Ishikawa (cell line): ENCODE results near the gene AKAP10.

Source experiments
- CEBPB ChIP-seq: IDR thresholded peaks from 2 replicates; pipeline ENCODE4 v1.6.1; 2012
- EGR1 ChIP-seq: IDR thresholded peaks from 2 replicates; pipeline ENCODE4 v1.6.1; 2012
- EP300 ChIP-seq: IDR thresholded peaks from 2 replicates; pipeline ENCODE4 v1.6.1; 2012; ENCODE audit warnings: borderline replicate concordance
- RAD21 ChIP-seq: IDR thresholded peaks from 2 replicates; pipeline ENCODE4 v1.6.1; 2012; ENCODE audit warnings: low read depth
- REST ChIP-seq: IDR thresholded peaks from 2 replicates; pipeline ENCODE4 v1.6.1; 2012; ENCODE audit warnings: low read depth, mild to moderate bottlenecking
- TAF1 ChIP-seq: IDR thresholded peaks from 2 replicates; pipeline ENCODE4 v1.6.1; 2012; ENCODE audit warnings: low read depth, mild to moderate bottlenecking
- TCF12 ChIP-seq: IDR thresholded peaks from 2 replicates; pipeline ENCODE4 v1.6.1; 2012; ENCODE audit warnings: low read depth
- TEAD4 ChIP-seq: IDR thresholded peaks from 2 replicates; pipeline ENCODE4 v1.6.1; 2012
- ZBTB7A ChIP-seq: IDR thresholded peaks from 2 replicates; pipeline ENCODE4 v1.6.1; 2012; ENCODE audit warnings: low read depth

DNA sequence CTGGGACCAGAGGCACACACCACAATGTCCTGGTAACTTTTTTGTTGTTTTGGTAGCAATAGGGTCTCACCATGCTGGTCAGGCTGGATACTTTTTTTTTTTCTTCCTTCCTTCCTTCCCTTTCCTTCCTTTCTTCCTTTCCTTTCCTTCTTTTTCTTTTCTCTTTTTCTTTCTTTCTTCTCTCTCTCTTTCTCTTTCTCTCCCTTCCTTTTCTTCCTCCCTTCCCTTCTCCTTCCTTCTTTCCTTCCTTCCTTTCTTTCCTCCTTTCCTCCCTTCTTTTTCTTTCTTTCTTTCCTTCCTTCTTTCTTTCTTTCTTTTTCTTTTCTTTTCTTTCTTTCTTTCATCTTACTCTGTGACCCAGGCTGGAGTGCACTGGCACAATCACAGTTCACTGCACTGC is 91.5 kb downstream of the AKAP10 start:
- TF ChIP-seq RAD21 (no peak), CEBPB (no peak), EP300 (no peak), EGR1 (no peak), ZBTB7A (no peak), TAF1 (no peak), REST (no peak), TCF12 (no peak), TEAD4 (no peak)
